ENCODE data around the gene XRCC2.

DNA sequence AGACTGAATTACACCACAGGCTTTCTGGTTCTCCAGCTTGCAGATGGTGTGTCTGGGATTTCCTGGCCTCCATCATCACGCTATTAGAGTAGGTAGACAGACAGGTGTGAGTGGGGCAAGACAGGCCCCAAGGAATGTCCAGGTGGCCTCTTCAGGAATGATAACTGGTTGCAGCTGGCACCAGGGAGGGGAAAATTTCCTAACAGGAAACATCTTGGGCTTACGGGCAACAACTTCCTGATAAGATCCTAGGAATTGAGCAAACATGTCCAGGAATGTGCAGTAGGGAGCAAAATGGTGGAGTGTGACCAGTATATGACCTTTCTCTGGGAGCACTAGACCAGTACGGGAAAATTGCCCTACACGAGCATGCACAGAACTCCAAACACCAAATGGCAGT lies 11.3 kb downstream of the XRCC2 start:
- TF ChIP-seq, protein P1, sequence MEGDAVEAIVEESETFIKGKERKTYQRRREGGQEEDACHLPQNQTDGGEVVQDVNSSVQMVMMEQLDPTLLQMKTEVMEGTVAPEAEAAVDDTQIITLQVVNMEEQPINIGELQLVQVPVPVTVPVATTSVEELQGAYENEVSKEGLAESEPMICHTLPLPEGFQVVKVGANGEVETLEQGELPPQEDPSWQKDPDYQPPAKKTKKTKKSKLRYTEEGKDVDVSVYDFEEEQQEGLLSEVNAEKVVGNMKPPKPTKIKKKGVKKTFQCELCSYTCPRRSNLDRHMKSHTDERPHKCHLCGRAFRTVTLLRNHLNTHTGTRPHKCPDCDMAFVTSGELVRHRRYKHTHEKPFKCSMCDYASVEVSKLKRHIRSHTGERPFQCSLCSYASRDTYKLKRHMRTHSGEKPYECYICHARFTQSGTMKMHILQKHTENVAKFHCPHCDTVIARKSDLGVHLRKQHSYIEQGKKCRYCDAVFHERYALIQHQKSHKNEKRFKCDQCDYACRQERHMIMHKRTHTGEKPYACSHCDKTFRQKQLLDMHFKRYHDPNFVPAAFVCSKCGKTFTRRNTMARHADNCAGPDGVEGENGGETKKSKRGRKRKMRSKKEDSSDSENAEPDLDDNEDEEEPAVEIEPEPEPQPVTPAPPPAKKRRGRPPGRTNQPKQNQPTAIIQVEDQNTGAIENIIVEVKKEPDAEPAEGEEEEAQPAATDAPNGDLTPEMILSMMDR (IDR thresholded peaks at IDR 0.05) = no peak
- TF ChIP-seq POLR2A (IDR thresholded peaks at IDR 0.05) = no peak

All from uterus (tissue), 2 donors.